Glutamatergic neuron (in vitro differentiated cells): ENCODE results near the gene SEMA4D. TPM values are rescaled to one million over a fixed set of nuclear protein-coding genes. Genes with fewer than 3 reads are reported as not detected.

Source experiments
- DNase-seq: peaks from one replicate; pipeline ENCODE4 v3.0.0; 2022
- H3K27ac Mint-ChIP-seq: one replicate; pipeline ENCODE4 v1.8.0; 2020; ENCODE audit warnings: mild to moderate bottlenecking, mixed read lengths, inconsistent platforms; ENCODE audit not compliant: unreplicated experiment
- H3K27me3 Mint-ChIP-seq: one replicate; pipeline ENCODE4 v1.8.0; 2020; ENCODE audit warnings: mild to moderate bottlenecking, moderate library complexity, mixed read lengths, inconsistent platforms; ENCODE audit not compliant: unreplicated experiment
- H3K36me3 Mint-ChIP-seq: one replicate; pipeline ENCODE4 v1.8.0; 2020; ENCODE audit warnings: mild to moderate bottlenecking, mixed read lengths, inconsistent platforms; ENCODE audit not compliant: unreplicated experiment
- H3K4me1 Mint-ChIP-seq: one replicate; pipeline ENCODE4 v1.8.0; 2020; ENCODE audit warnings: mild to moderate bottlenecking, low read depth, mixed read lengths, inconsistent platforms; ENCODE audit not compliant: unreplicated experiment
- H3K4me3 Mint-ChIP-seq: one replicate; pipeline ENCODE4 v1.8.0; 2020; ENCODE audit warnings: mild to moderate bottlenecking, mixed read lengths, inconsistent platforms; ENCODE audit not compliant: unreplicated experiment
- H3K9me3 Mint-ChIP-seq: one replicate; pipeline ENCODE4 v1.8.0; 2020; ENCODE audit warnings: mild to moderate bottlenecking, moderate library complexity, mixed read lengths, inconsistent platforms; ENCODE audit not compliant: unreplicated experiment
- CTCF ChIP-seq: fragments of 200-600 bp; sonication (generic); IDR thresholded peaks from one replicate; pipeline ENCODE4 v1.5.0; 2021; ENCODE audit not compliant: partially characterized antibody, unreplicated experiment
- total RNA-seq: library from RNA; stranded (reverse); fragmentation: NEBNext Ultra II Directional; extraction: Animal tissue kit (Norgen Biotek cat#: 25700); gene quantifications from one replicate; pipeline ENCODE4 v1.2.1, GENCODE V29; 2021; ENCODE audit not compliant: unreplicated experiment

SEMA4D gene
- total RNA-seq, 1 donor from 2014 or later = 192 TPM

GRCh38 chr9:89441986-89442385 is 55.9 kb downstream of the SEMA4D start:
- H3K4me3 Mint-ChIP-seq = no peak overlapping the region
- H3K27me3 Mint-ChIP-seq = peaks cover 25% of the 10 kb centered on the region
- no peak for DNase-seq
- TF ChIP-seq CTCF = no peak
- H3K4me1 Mint-ChIP-seq = peaks cover 46% of the 10 kb centered on the region
- peaks cover 5% of the 10 kb centered on the region for H3K36me3 Mint-ChIP-seq
- H3K27ac Mint-ChIP-seq = no peak overlapping the region
- H3K9me3 Mint-ChIP-seq = peaks cover 13% of the 10 kb centered on the region

GRCh38 chr9:89441655-89441970 is 56.3 kb downstream of the SEMA4D start:
- Mint-ChIP-seq H3K9me3 (peaks cover 13% of the 10 kb centered on the region), H3K4me1 (peaks cover 46% of the 10 kb centered on the region), H3K36me3 (peaks cover 5% of the 10 kb centered on the region), H3K27me3 (peaks cover 21% of the 10 kb centered on the region), H3K27ac (no peak overlapping the region), H3K4me3 (no peak overlapping the region)
- no peak for DNase-seq
- no peak for TF ChIP-seq CTCF

GRCh38 chr9:89440951-89441654 is 56.8 kb downstream of the SEMA4D start:
- no peak for TF ChIP-seq CTCF
- peaks cover 21% of the 10 kb centered on the region for H3K27me3 Mint-ChIP-seq
- H3K27ac Mint-ChIP-seq = peak overlapping the region; percentile 66

GRCh38 chr9:89440548-89440947 is 57.4 kb downstream of the SEMA4D start:
- no peak for DNase-seq
- Mint-ChIP-seq H3K4me3 (no peak overlapping the region), H3K4me1 (peaks cover 49% of the 10 kb centered on the region), H3K36me3 (no peaks in the 10 kb centered on the region), H3K27me3 (peaks cover 19% of the 10 kb centered on the region), H3K27ac (no peak overlapping the region), H3K9me3 (peaks cover 13% of the 10 kb centered on the region)
- TF ChIP-seq CTCF = no peak

More at GRCh38 chr9:89440951-89441654, 56.8 kb downstream of the SEMA4D start:
- Mint-ChIP-seq H3K4me3 (no peak overlapping the region), H3K4me1 (peaks cover 47% of the 10 kb centered on the region), H3K9me3 (peaks cover 13% of the 10 kb centered on the region), H3K36me3 (peaks cover 3% of the 10 kb centered on the region)
- no peak for DNase-seq

GRCh38 chr9:89440046-89440445 is 57.9 kb downstream of the SEMA4D start:
- no peak for TF ChIP-seq CTCF
- DNase-seq = no peak
- peaks cover 49% of the 10 kb centered on the region for H3K4me1 Mint-ChIP-seq
- H3K27me3 Mint-ChIP-seq = peaks cover 19% of the 10 kb centered on the region
- no peak overlapping the region for H3K4me3 Mint-ChIP-seq
- no peaks in the 10 kb centered on the region for H3K36me3 Mint-ChIP-seq
- H3K27ac Mint-ChIP-seq = no peak overlapping the region
- peaks cover 13% of the 10 kb centered on the region for H3K9me3 Mint-ChIP-seq
